ENCODE data around the gene YPEL5. TPM values are rescaled to one million over a fixed set of nuclear protein-coding genes. Genes with fewer than 3 reads are reported as not detected.

The YPEL5 gene
- polyA plus RNA-seq, 2 of the 4 experiments (the other 2 are of a cell fraction): 45.6 to 89.6 TPM

- H3K4me2 ChIP-seq: no peak overlapping the region
- no peak overlapping the region for H3K27ac ChIP-seq
- no peak for ATAC-seq
- DNase-seq (ENCODE audit: low read depth in 1 of 2, low spot score in 1 of 2): no peak
- no peaks in the 10 kb centered on the region for H3K9me3 ChIP-seq
- H3K4me3 ChIP-seq: no peak overlapping the region
- WGBS (ENCODE audit: missing lambda C conversion rate): 51% methylated on average over 5 of the region's 5 CpGs
- no peaks in the 10 kb centered on the region for H3K4me1 ChIP-seq
- CTCF ChIA-PET: interaction anchor here (1.0 to 2.6 kb wide), 3 partner anchors 11 to 19 kb away, joined by 6 to 10 read pairs (median 6); partner anchors contain the start of gene YPEL5
- no peak for FAIRE-seq
- POLR2A ChIA-PET: no interaction called here
- TF ChIP-seq HOXB5 (CRISPR knock-in tag; IDR thresholded peaks at IDR 0.05) (no peak), FOXS1 (CRISPR knock-in tag; IDR thresholded peaks at IDR 0.05) (no peak), BHLHE40 (IDR thresholded peaks at IDR 0.05; ENCODE audit: low read depth, low read length) (no peak), KDM5A (IDR thresholded peaks at IDR 0.05) (no peak), RCOR1 (IDR thresholded peaks at IDR 0.05; ENCODE audit: low read depth, low read length) (no peak), CBX2 (IDR thresholded peaks at IDR 0.05; ENCODE audit: borderline replicate concordance, low read depth) (no peak), MYC (IDR thresholded peaks at IDR 0.05; ENCODE audit: borderline replicate concordance, low read length) (no peak), CTCF (IDR thresholded peaks at IDR 0.05) (no peak), RAD21 (conservative IDR thresholded peaks at IDR 0.05 in 1 of 2, IDR thresholded peaks at IDR 0.05 in 1 of 2) (no peak), GATA3 (IDR thresholded peaks at IDR 0.05; ENCODE audit: borderline replicate concordance) (no peak), JUN (IDR thresholded peaks at IDR 0.05) (no peak), ELK1 (IDR thresholded peaks at IDR 0.05; ENCODE audit: low read depth, low read length) (no peak), FOSB (CRISPR knock-in tag; IDR thresholded peaks at IDR 0.05) (no peak), RFX5 (IDR thresholded peaks at IDR 0.05) (no peak), FOSL2 (IDR thresholded peaks at IDR 0.05) (no peak), FOSL2 (CRISPR knock-in tag; IDR thresholded peaks at IDR 0.05) (no peak), HOXB13 (CRISPR knock-in tag; IDR thresholded peaks at IDR 0.05; ENCODE audit: low read depth) (no peak)
Observed at GRCh38 chr2:30134582-30134981, 12.2 kb upstream of the YPEL5 start.

GRCh38 chr2:30135541-30135940 is 11.3 kb upstream of the YPEL5 start:
- no peak for FAIRE-seq
- peak; percentile 19 to 33; a peak in 2 of 6 replicates for ATAC-seq
- Histone ChIP-seq H3K4me1 (no peaks in the 10 kb centered on the region), H3K4me2 (no peak overlapping the region), H3K27ac (no peak overlapping the region), H3K9me3 (no peaks in the 10 kb centered on the region), H3K4me3 (no peak overlapping the region)
- ChIA-PET CTCF (interaction anchor here (1.0 to 2.8 kb wide), 3 partner anchors 11 to 20 kb away, joined by 6 to 10 read pairs (median 8); partner anchors contain the start of gene YPEL5), POLR2A (interaction anchor here (0.8 kb wide), 1 partner anchor 11 kb away, joined by 3 read pairs; the partner anchor contains the start of gene YPEL5)
- no peak for DNase-seq (ENCODE audit: low read depth in 1 of 2, low spot score in 1 of 2)
- no peak for TF ChIP-seq EHMT2 (IDR thresholded peaks at IDR 0.05; ENCODE audit: low read depth)
- TF ChIP-seq MAZ (IDR thresholded peaks at IDR 0.05; ENCODE audit: borderline replicate concordance, low read depth, low read length): no peak
- no peak for TF ChIP-seq CTCF (IDR thresholded peaks at IDR 0.05)
- TF ChIP-seq ZSCAN20 (CRISPR knock-in tag; IDR thresholded peaks at IDR 0.05): no peak
- TF ChIP-seq RCOR1 (IDR thresholded peaks at IDR 0.05; ENCODE audit: low read depth, low read length): no peak
- TF ChIP-seq CHD2 (IDR thresholded peaks at IDR 0.05; ENCODE audit: low read length, partially characterized antibody): no peak
- TF ChIP-seq RNF2 (IDR thresholded peaks at IDR 0.05; ENCODE audit: borderline replicate concordance, low read depth): no peak
- TF ChIP-seq E2F6 (IDR thresholded peaks at IDR 0.05; ENCODE audit: borderline replicate concordance, low read depth): no peak
- no peak for TF ChIP-seq RAD21 (conservative IDR thresholded peaks at IDR 0.05 in 1 of 2, IDR thresholded peaks at IDR 0.05 in 1 of 2)
- no peak for TF ChIP-seq BCL3 (IDR thresholded peaks at IDR 0.05)
- TF ChIP-seq FOSB (CRISPR knock-in tag; IDR thresholded peaks at IDR 0.05): no peak
- no peak for TF ChIP-seq NR3C1 (IDR thresholded peaks at IDR 0.05)
- 16% methylated on average over 3 of the region's 3 CpGs for whole genome bisulfite sequencing (ENCODE audit: missing lambda C conversion rate)
